ENCODE data around the gene CTXN3.

CTXN3 gene

GRCh38 chr5:127664093-127664492, 15.2 kb downstream of the CTXN3 start:
- H3K9ac ChIP-seq (ENCODE audit: low read depth, low read length) = no peak overlapping the region

GRCh38 chr5:127665641-127666040, 16.8 kb downstream of the CTXN3 start:
- Histone ChIP-seq H3K9ac (ENCODE audit: low read depth, low read length) (no peak overlapping the region), H3K27me3 (ENCODE audit: insufficient read depth, low read length, poor library complexity) (no peaks in the 10 kb centered on the region), H3K27ac (ENCODE audit: low read length) (no peak overlapping the region), H3K4me2 (ENCODE audit: insufficient read depth, low read length) (no peak overlapping the region), H3K4me1 (ENCODE audit: insufficient read depth, low read length) (no peaks in the 10 kb centered on the region), H3K9me3 (ENCODE audit: insufficient read depth, low read length, severe bottlenecking) (no peaks in the 10 kb centered on the region), H3K36me3 (ENCODE audit: insufficient read depth, low read length) (no peaks in the 10 kb centered on the region), H3K79me2 (ENCODE audit: insufficient read depth, low read length) (no peaks in the 10 kb centered on the region), H2AFZ (ENCODE audit: low read depth, low read length) (no peak overlapping the region), H3K4me3 (ENCODE audit: low read depth in 1 of 2, low read length in 2 of 2) (no peak overlapping the region), H4K20me1 (ENCODE audit: insufficient read depth, low read length) (no peaks in the 10 kb centered on the region)
- no peak for ATAC-seq (ENCODE audit: insufficient read depth, low read depth)
- no peak for DNase-seq
- no peak for TF ChIP-seq CTCF (IDR thresholded peaks at IDR 0.05; ENCODE audit: borderline replicate concordance, extremely low read depth, low read length, poor library complexity, severe bottlenecking)
- no peak for TF ChIP-seq EZH2 (IDR thresholded peaks at IDR 0.05; ENCODE audit: borderline replicate concordance, low read depth, low read length, severe bottlenecking)

More at GRCh38 chr5:127664093-127664492, 15.2 kb downstream of the CTXN3 start:
- Histone ChIP-seq H3K36me3 (ENCODE audit: insufficient read depth, low read length) (no peaks in the 10 kb centered on the region), H3K9me3 (ENCODE audit: insufficient read depth, low read length, severe bottlenecking) (no peaks in the 10 kb centered on the region), H3K27ac (ENCODE audit: low read length) (no peak overlapping the region), H3K79me2 (ENCODE audit: insufficient read depth, low read length) (no peaks in the 10 kb centered on the region), H3K4me3 (ENCODE audit: low read depth in 1 of 2, low read length in 2 of 2) (no peak overlapping the region), H4K20me1 (ENCODE audit: insufficient read depth, low read length) (no peaks in the 10 kb centered on the region), H3K27me3 (ENCODE audit: insufficient read depth, low read length, poor library complexity) (no peaks in the 10 kb centered on the region), H2AFZ (ENCODE audit: low read depth, low read length) (no peak overlapping the region; the same call in 1 of the 2 replicates), H3K4me2 (ENCODE audit: insufficient read depth, low read length) (no peak overlapping the region), H3K4me1 (ENCODE audit: insufficient read depth, low read length) (no peaks in the 10 kb centered on the region)
- DNase-seq = no peak
- TF ChIP-seq CTCF (IDR thresholded peaks at IDR 0.05; ENCODE audit: borderline replicate concordance, extremely low read depth, low read length, poor library complexity, severe bottlenecking) (no peak), EZH2 (IDR thresholded peaks at IDR 0.05; ENCODE audit: borderline replicate concordance, low read depth, low read length, severe bottlenecking) (no peak)
- no peak for ATAC-seq (ENCODE audit: insufficient read depth, low read depth)

- Histone ChIP-seq H3K36me3 (ENCODE audit: insufficient read depth, low read length) (no peaks in the 10 kb centered on the region), H2AFZ (ENCODE audit: low read depth, low read length) (no peak overlapping the region)
- no peak for DNase-seq
Measured at GRCh38 chr5:127666043-127666716, 17.3 kb downstream of the CTXN3 start.

More at GRCh38 chr5:127666043-127666716, 17.3 kb downstream of the CTXN3 start:
- no peaks in the 10 kb centered on the region for H3K79me2 ChIP-seq (ENCODE audit: insufficient read depth, low read length)
- no peak overlapping the region for H3K4me2 ChIP-seq (ENCODE audit: insufficient read depth, low read length)
- no peak overlapping the region for H3K4me3 ChIP-seq (ENCODE audit: low read depth in 1 of 2, low read length in 2 of 2)
- TF ChIP-seq EZH2 (IDR thresholded peaks at IDR 0.05; ENCODE audit: borderline replicate concordance, low read depth, low read length, severe bottlenecking) = no peak
- no peak for TF ChIP-seq CTCF (IDR thresholded peaks at IDR 0.05; ENCODE audit: borderline replicate concordance, extremely low read depth, low read length, poor library complexity, severe bottlenecking)
- no peaks in the 10 kb centered on the region for H4K20me1 ChIP-seq (ENCODE audit: insufficient read depth, low read length)
- H3K4me1 ChIP-seq (ENCODE audit: insufficient read depth, low read length) = no peaks in the 10 kb centered on the region
- H3K9me3 ChIP-seq (ENCODE audit: insufficient read depth, low read length, severe bottlenecking) = no peaks in the 10 kb centered on the region
- no peaks in the 10 kb centered on the region for H3K27me3 ChIP-seq (ENCODE audit: insufficient read depth, low read length, poor library complexity)
- H3K27ac ChIP-seq (ENCODE audit: low read length) = no peak overlapping the region
- ATAC-seq (ENCODE audit: insufficient read depth, low read depth) = no peak
- no peak overlapping the region for H3K9ac ChIP-seq (ENCODE audit: low read depth, low read length)
